ENCODE results near the gene C9orf85. TPM values are rescaled to one million over a fixed set of nuclear protein-coding genes. Genes with fewer than 3 reads are reported as not detected.
"Not testable (repeated sequence)": the region's sequence is repeated elsewhere in the genome, so short reads cannot be mapped to it uniquely, and the experiment has no call there.

C9orf85 gene
- total and polyA plus RNA-seq, 3 donors from 2014 or later, result 8.0 to 14.4 (median 11.8) TPM

GRCh38 chr9:71944754-71945375 is 33.4 kb downstream of the C9orf85 start:
- TF ChIP-seq POLR2A (IDR thresholded peaks at IDR 0.05), result no peak
- TF ChIP-seq CTCF (IDR thresholded peaks at IDR 0.05), result no peak
- H3K4me1 ChIP-seq, result no peaks in the 10 kb centered on the region
- H3K9me3 ChIP-seq, result no peaks in the 10 kb centered on the region
- intact Hi-C loops (cut with DNase I; ENCODE audit: low total_unique reads), result no loop called here
- H3K36me3 ChIP-seq (ENCODE audit: low read depth, missing control alignments), result no peaks in the 10 kb centered on the region
- WGBS, 2 donors, result 52% methylated on average over 2 of the region's 2 CpGs
- H3K27me3 ChIP-seq, result no peaks in the 10 kb centered on the region
- no peak for DNase-seq
- no peak overlapping the region for H3K27ac ChIP-seq
- no peak overlapping the region for H3K4me3 ChIP-seq

- H3K27ac ChIP-seq; intact Hi-C loops (cut with DNase I; ENCODE audit: low total_unique reads); H3K9me3 ChIP-seq; H3K4me1 ChIP-seq; H3K36me3 ChIP-seq (ENCODE audit: low read depth, missing control alignments); DNase-seq; H3K27me3 ChIP-seq; H3K4me3 ChIP-seq: not testable (repeated sequence)
- 68 to 76% methylated on average over 2 of the region's 2 CpGs for WGBS, 2 donors
Observed at GRCh38 chr9:71954652-71955051, 43.2 kb downstream of the C9orf85 start.

GRCh38 chr9:71955300-71955915 is 44.0 kb downstream of the C9orf85 start:
- TF ChIP-seq CTCF (IDR thresholded peaks at IDR 0.05) (no peak), POLR2A (IDR thresholded peaks at IDR 0.05) (no peak)
- H3K9me3 ChIP-seq, result no peaks in the 10 kb centered on the region
- no peaks in the 10 kb centered on the region for H3K4me1 ChIP-seq
- WGBS, 2 donors, result 43 to 65% methylated on average over 1 of the region's 1 CpG
- intact Hi-C loops (cut with DNase I; ENCODE audit: low total_unique reads), result no loop called here
- H3K36me3 ChIP-seq (ENCODE audit: low read depth, missing control alignments), result no peaks in the 10 kb centered on the region
- H3K27me3 ChIP-seq, result no peaks in the 10 kb centered on the region
- no peak for DNase-seq
- no peak overlapping the region for H3K4me3 ChIP-seq
- no peak overlapping the region for H3K27ac ChIP-seq

GRCh38 chr9:71962328-71962727 is 50.9 kb downstream of the C9orf85 start:
- TF ChIP-seq POLR2A (IDR thresholded peaks at IDR 0.05) (no peak), CTCF (IDR thresholded peaks at IDR 0.05) (no peak)
- intact Hi-C loops (cut with DNase I; ENCODE audit: low total_unique reads), result no loop called here
- 49 to 72% methylated on average over 4 of the region's 4 CpGs for WGBS, 2 donors

GRCh38 chr9:71963471-71963996 is 52.1 kb downstream of the C9orf85 start:
- H3K4me1 ChIP-seq; H3K9me3 ChIP-seq; intact Hi-C loops (cut with DNase I; ENCODE audit: low total_unique reads); H3K27ac ChIP-seq; H3K36me3 ChIP-seq (ENCODE audit: low read depth, missing control alignments); H3K27me3 ChIP-seq; DNase-seq: not testable (repeated sequence)
- peak overlapping the region; percentile 45 to 47 for H3K4me3 ChIP-seq
- 74% methylated on average over 29 of the region's 29 CpGs; no CpG with 5 or more reads in 1 of the 2 donors for WGBS, 2 donors

More at GRCh38 chr9:71962328-71962727, 50.9 kb downstream of the C9orf85 start:
- no peaks in the 10 kb centered on the region for H3K36me3 ChIP-seq (ENCODE audit: low read depth, missing control alignments)
- H3K27me3 ChIP-seq, result no peaks in the 10 kb centered on the region
- no peak overlapping the region for H3K4me3 ChIP-seq
- H3K27ac ChIP-seq, result no peak overlapping the region
- no peak for DNase-seq
- no peaks in the 10 kb centered on the region for H3K4me1 ChIP-seq
- H3K9me3 ChIP-seq, result no peaks in the 10 kb centered on the region

Measured in testis (tissue), 3 donors.